Measurements from ENCODE around the gene SLC25A12. TPM values are rescaled to one million over a fixed set of nuclear protein-coding genes. Genes with fewer than 3 reads are reported as not detected.

SLC25A12 gene
- polyA plus RNA-seq, 2 of the 4 experiments (the other 2 are of a cell fraction) = 12.5 to 26.8 TPM

DNA sequence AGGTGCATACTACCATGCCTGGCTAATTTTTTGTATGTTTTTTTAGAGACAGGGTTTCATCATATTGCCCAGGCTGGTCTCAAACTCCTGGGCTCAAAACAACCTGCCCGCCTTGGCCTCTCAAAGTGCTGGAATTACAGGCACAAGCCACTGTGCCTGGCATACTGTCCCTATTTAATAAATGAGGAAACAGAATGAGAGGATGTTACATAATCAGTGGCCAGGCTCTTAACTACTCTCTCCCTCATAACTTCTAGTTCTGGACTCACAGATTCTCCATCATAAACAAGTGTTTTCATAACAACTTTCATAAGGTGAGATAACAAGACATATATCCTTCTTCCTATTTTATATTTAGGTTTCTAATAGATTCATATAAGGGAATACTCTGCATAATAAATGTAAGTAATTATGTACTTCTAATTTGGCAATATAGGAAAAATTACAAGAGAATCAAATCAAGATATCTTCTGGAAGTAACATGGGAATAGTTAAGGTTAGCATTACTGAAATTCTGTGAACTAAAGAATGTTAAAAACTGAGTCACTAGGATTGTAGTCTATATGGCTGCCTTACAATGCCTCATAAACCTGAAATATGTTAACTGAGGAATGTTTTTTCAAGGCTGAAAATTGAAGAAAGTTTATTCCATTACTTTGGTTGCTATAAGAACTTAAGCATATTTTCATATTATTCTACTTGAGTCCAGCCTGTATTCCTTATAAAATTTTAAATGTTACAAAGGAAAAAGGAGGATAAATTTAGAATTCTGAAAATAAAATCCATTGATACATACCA is 71.3 kb downstream of the SLC25A12 start:
- no peaks in the 10 kb centered on the region for H3K4me1 ChIP-seq
- DNase-seq (ENCODE audit: low read depth in 1 of 2, low spot score in 1 of 2) (no peak), ATAC-seq (no peak), FAIRE-seq (no peak)
- TF ChIP-seq ZFP36 (IDR thresholded peaks at IDR 0.05; ENCODE audit: borderline replicate concordance, partially characterized antibody) (no peak), EHMT2 (IDR thresholded peaks at IDR 0.05; ENCODE audit: low read depth) (no peak), ZSCAN20 (CRISPR knock-in tag; IDR thresholded peaks at IDR 0.05) (no peak), FOSL2 (IDR thresholded peaks at IDR 0.05) (no peak), FOSL2 (CRISPR knock-in tag; IDR thresholded peaks at IDR 0.05) (no peak), PBX3 (IDR thresholded peaks at IDR 0.05) (no peak), PHF8 (IDR thresholded peaks at IDR 0.05; ENCODE audit: borderline replicate concordance, low read depth) (no peak), NFE2L2 (conservative IDR thresholded peaks at IDR 0.05; ENCODE audit: low read length) (no peak), CHD2 (IDR thresholded peaks at IDR 0.05; ENCODE audit: low read length, partially characterized antibody) (no peak), CTCF (IDR thresholded peaks at IDR 0.05) (no peak), TP53 (CRISPR knock-in tag; IDR thresholded peaks at IDR 0.05) (no peak), SREBF2 (IDR thresholded peaks at IDR 0.05) (no peak), BHLHE40 (IDR thresholded peaks at IDR 0.05; ENCODE audit: low read depth, low read length) (no peak), JUN (IDR thresholded peaks at IDR 0.05) (no peak)
- no peak overlapping the region for H3K4me2 ChIP-seq
- CTCF ChIA-PET = interaction anchor here (1.3 kb wide), 1 partner anchor 12 kb away, joined by 6 read pairs; no protein-coding TSS in a partner anchor
- POLR2A ChIA-PET = no interaction called here
- no peak overlapping the region for H3K4me3 ChIP-seq
- no peak overlapping the region for H3K27ac ChIP-seq
- H3K9me3 ChIP-seq = no peaks in the 10 kb centered on the region
- WGBS (ENCODE audit: missing lambda C conversion rate) = 87% methylated on average over 1 of the region's 1 CpG

DNA sequence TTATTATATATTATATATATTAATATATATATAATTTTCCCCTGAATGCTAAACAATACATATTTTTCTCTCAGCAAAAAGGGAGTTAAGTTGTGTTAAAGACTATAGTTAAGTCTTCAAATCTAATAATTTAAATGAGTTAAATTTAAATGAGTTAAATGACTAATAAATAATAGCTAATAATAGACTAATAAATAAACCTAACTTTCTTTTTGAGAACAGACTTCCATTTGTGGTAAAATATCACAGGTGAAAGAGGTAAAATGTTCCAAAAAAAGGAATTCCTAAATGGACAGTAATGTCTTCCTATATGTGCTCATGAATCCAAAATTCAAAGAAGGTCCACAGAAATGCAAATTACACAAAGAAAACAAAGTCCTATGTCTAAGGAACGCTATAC is 74.6 kb downstream of the SLC25A12 start:
- DNase-seq (ENCODE audit: low read depth in 1 of 2, low spot score in 1 of 2) = no peak
- no peak for ATAC-seq
- no peak overlapping the region for H3K27ac ChIP-seq
- ChIA-PET CTCF (interaction anchor here (1.0 to 1.4 kb wide), 2 partner anchors 8 to 287 kb away, joined by 3 to 5 read pairs; no protein-coding TSS in a partner anchor), POLR2A (no interaction called here)
- H3K4me3 ChIP-seq = no peak overlapping the region
- WGBS (ENCODE audit: missing lambda C conversion rate) = 93% methylated on average over 1 of the region's 1 CpG
- FAIRE-seq = no peak
- H3K4me2 ChIP-seq = no peak overlapping the region
- no peak for TF ChIP-seq POLR2A (IDR thresholded peaks at IDR 0.05; ENCODE audit: low read length)
- TF ChIP-seq POLR2AphosphoS2 (conservative IDR thresholded peaks at IDR 0.05; ENCODE audit: low read length) = no peak
- no peak for TF ChIP-seq KDM5A (IDR thresholded peaks at IDR 0.05)
- no peak for TF ChIP-seq PBX3 (IDR thresholded peaks at IDR 0.05)
- no peak for TF ChIP-seq HOXA7 (CRISPR knock-in tag; IDR thresholded peaks at IDR 0.05)
- TF ChIP-seq SREBF2 (IDR thresholded peaks at IDR 0.05) = no peak
- no peak for TF ChIP-seq JUNB (IDR thresholded peaks at IDR 0.05)
- TF ChIP-seq NR3C1 (IDR thresholded peaks at IDR 0.05) = no peak
- TF ChIP-seq, protein P1, sequence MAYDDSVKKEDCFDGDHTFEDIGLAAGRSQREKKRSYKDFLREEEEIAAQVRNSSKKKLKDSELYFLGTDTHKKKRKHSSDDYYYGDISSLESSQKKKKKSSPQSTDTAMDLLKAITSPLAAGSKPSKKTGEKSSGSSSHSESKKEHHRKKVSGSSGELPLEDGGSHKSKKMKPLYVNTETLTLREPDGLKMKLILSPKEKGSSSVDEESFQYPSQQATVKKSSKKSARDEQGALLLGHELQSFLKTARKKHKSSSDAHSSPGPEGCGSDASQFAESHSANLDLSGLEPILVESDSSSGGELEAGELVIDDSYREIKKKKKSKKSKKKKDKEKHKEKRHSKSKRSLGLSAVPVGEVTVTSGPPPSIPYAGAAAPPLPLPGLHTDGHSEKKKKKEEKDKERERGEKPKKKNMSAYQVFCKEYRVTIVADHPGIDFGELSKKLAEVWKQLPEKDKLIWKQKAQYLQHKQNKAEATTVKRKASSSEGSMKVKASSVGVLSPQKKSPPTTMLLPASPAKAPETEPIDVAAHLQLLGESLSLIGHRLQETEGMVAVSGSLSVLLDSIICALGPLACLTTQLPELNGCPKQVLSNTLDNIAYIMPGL (CRISPR knock-in tag; IDR thresholded peaks at IDR 0.05; ENCODE audit: borderline replicate concordance) = no peak
- TF ChIP-seq KDM1A (IDR thresholded peaks at IDR 0.05; ENCODE audit: low read depth) = no peak
- no peak for TF ChIP-seq RCOR1 (IDR thresholded peaks at IDR 0.05; ENCODE audit: low read depth, low read length)
- no peak for TF ChIP-seq E2F6 (IDR thresholded peaks at IDR 0.05; ENCODE audit: borderline replicate concordance, low read depth)
- no peak for TF ChIP-seq CBX8 (IDR thresholded peaks at IDR 0.05)
- TF ChIP-seq FOSB (CRISPR knock-in tag; IDR thresholded peaks at IDR 0.05) = no peak
- TF ChIP-seq RAD21 (conservative IDR thresholded peaks at IDR 0.05 in 1 of 2, IDR thresholded peaks at IDR 0.05 in 1 of 2) = no peak
- TF ChIP-seq JUN (IDR thresholded peaks at IDR 0.05) = no peak
- no peak for TF ChIP-seq CEBPB (IDR thresholded peaks at IDR 0.05)
- TF ChIP-seq USF2 (IDR thresholded peaks at IDR 0.05) = no peak
- no peak for TF ChIP-seq HEYL (CRISPR knock-in tag; IDR thresholded peaks at IDR 0.05)
- H3K4me1 ChIP-seq = no peaks in the 10 kb centered on the region
- H3K9me3 ChIP-seq = no peaks in the 10 kb centered on the region
